WERI-Rb-1 (cell line): ENCODE results near the gene PRELID2.
"Not testable (repeated sequence)": the region's sequence is repeated elsewhere in the genome, so short reads cannot be mapped to it uniquely, and the experiment has no call there.

Experiments
- DNase-seq: peaks from one replicate; pipeline ENCODE4 v3.0.0-alpha.2; 2020
- H3K27ac ChIP-seq: fragments of 250-450 bp; sonication (Bioruptor Pico); 2 replicates; pipeline ENCODE4 v1.5.1; 2020; ENCODE audit warnings: mild to moderate bottlenecking, moderate library complexity
- H3K27me3 ChIP-seq: fragments of 250-450 bp; sonication (Bioruptor Pico); 2 replicates; pipeline ENCODE4 v1.5.1; 2021; ENCODE audit warnings: mild to moderate bottlenecking, low read depth, moderate library complexity; ENCODE audit not compliant: insufficient read depth, severe bottlenecking
- H3K36me3 ChIP-seq: fragments of 250-450 bp; sonication (Bioruptor Pico); 2 replicates; pipeline ENCODE4 v1.5.1; 2020; ENCODE audit warnings: mild to moderate bottlenecking, moderate library complexity
- H3K4me3 ChIP-seq: 2 replicates; pipeline ENCODE4 v1.5.1; 2011; ENCODE audit warnings: low read depth, mild to moderate bottlenecking, control low read depth, low read length
- H3K9me3 ChIP-seq: fragments of 250-450 bp; sonication (Bioruptor Pico); 2 replicates; pipeline ENCODE4 v1.5.1; 2021; ENCODE audit warnings: mild to moderate bottlenecking, moderate library complexity; ENCODE audit not compliant: severe bottlenecking
- TF ChIP-seq, protein P1 (sequence below): IDR thresholded peaks from 2 replicates; pipeline ENCODE4 v1.5.1; 2011; ENCODE audit warnings: low read depth, mild to moderate bottlenecking, control low read depth, inconsistent platforms, low read length

Gene PRELID2

DNA sequence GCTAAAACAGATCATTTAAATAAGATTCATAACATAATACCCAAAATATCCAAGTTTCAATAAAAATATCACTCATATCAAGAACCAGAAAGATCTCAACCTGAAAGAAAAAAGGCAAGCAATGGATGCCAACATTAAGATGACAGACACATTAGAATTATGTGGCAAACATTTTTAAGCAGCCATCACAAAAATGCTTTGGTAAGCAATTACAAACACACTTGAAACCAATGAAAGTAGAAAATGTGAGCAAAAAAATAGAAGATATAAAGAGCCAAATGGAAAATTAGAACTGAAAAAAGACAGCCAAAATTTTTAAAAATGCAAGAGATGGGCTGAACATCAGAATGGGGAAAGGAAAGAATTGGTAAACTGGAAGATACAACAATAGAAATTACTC lies 96.9 kb downstream of the PRELID2 start:
- TF ChIP-seq, protein P1, sequence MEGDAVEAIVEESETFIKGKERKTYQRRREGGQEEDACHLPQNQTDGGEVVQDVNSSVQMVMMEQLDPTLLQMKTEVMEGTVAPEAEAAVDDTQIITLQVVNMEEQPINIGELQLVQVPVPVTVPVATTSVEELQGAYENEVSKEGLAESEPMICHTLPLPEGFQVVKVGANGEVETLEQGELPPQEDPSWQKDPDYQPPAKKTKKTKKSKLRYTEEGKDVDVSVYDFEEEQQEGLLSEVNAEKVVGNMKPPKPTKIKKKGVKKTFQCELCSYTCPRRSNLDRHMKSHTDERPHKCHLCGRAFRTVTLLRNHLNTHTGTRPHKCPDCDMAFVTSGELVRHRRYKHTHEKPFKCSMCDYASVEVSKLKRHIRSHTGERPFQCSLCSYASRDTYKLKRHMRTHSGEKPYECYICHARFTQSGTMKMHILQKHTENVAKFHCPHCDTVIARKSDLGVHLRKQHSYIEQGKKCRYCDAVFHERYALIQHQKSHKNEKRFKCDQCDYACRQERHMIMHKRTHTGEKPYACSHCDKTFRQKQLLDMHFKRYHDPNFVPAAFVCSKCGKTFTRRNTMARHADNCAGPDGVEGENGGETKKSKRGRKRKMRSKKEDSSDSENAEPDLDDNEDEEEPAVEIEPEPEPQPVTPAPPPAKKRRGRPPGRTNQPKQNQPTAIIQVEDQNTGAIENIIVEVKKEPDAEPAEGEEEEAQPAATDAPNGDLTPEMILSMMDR = no peak
- no peaks in the 10 kb centered on the region for H3K9me3 ChIP-seq
- H3K27ac ChIP-seq = no peak overlapping the region
- no peaks in the 10 kb centered on the region for H3K27me3 ChIP-seq
- no peak for DNase-seq
- H3K36me3 ChIP-seq = no peaks in the 10 kb centered on the region
- H3K4me3 ChIP-seq = no peak overlapping the region

DNA sequence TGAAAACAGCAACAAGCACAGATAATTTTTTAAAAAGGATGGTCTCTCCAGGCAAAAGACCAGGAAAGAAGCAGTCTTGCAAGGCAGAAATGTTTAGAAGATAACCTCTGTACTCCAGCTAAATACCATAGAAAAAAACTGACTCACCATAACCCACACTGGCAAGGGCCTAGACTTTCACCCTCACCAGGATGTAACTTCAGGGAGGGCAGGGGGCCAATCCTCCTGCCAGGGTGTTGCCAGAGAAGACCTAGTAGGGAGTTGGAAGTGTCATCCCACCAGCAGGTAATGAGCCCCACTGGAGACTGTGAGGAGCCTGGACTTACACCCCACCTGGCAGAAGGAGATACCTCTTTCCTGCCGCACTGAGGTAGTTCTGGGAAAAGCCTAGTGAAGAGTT lies 97.6 kb downstream of the PRELID2 start:
- no peaks in the 10 kb centered on the region for H3K27me3 ChIP-seq
- H3K9me3 ChIP-seq = no peaks in the 10 kb centered on the region
- no peak overlapping the region for H3K27ac ChIP-seq
- no peaks in the 10 kb centered on the region for H3K36me3 ChIP-seq
- TF ChIP-seq, protein P1 = no peak
- no peak overlapping the region for H3K4me3 ChIP-seq
- DNase-seq = no peak

DNA sequence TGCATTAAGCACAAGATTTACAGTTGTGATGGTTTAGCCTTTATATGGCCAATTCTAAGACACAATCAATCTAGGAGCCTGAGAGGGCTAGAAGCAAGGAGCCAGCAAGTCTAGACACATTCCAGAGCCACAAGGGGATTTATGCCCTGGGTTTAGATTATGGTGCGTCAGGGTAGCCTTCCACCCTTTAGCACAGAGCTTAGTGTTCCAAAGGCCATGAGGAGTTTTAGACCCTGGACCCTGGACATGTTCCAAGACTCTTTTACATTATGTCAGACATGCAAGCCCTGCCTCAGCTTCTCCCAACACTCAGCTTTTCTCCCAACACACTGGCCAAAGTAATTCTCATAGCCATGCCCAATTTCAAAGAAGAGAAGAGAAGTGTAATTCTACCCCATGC lies 105.2 kb downstream of the PRELID2 start:
- not testable (repeated sequence) for H3K36me3 ChIP-seq, H3K9me3 ChIP-seq, H3K4me3 ChIP-seq, DNase-seq, H3K27ac ChIP-seq, H3K27me3 ChIP-seq

DNA sequence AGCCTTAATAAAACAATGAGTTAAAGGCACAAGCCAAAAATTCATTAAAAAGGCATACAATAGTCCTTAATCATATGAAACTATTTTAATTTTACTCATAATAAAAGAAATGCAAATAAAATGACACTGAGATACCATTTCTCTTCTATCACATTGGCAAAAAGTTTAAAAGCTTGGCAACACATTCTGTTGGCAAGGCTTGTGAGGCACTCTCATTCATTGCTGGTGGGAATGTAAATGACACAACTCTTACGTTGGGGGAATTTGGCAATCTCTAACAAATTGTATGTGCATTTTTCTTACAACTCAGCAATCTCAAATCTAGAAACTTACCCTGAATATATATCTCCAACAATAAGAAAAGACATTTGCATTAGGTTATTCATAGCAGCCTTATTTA lies 111.6 kb downstream of the PRELID2 start:
- DNase-seq = no peak
- Histone ChIP-seq H3K9me3 (peaks cover 4% of the 10 kb centered on the region), H3K27me3 (no peaks in the 10 kb centered on the region), H3K27ac (no peak overlapping the region), H3K36me3 (no peaks in the 10 kb centered on the region), H3K4me3 (no peak overlapping the region)
- TF ChIP-seq, protein P1 = no peak

DNA sequence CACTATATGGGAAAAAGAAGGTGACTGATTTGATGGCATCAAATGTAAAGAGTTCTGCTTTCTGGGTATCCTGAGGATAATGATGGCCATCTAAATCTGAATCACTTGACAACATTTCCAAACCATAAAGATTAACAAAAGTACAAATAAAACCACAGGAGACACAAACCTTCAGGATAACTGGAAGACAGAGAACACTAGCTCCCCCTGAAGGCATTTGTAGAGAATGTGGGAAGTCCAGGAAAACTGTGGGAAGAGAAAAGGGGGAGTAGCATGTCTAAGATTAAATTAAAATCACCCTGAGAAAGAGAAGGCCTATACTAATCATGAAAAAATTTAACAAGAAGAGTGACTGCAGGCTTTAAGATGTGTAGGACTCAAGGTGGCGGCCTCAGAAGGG lies 116.2 kb downstream of the PRELID2 start:
- no peaks in the 10 kb centered on the region for H3K36me3 ChIP-seq
- H3K4me3 ChIP-seq = no peak overlapping the region
- no peak overlapping the region for H3K27ac ChIP-seq
- H3K27me3 ChIP-seq = no peaks in the 10 kb centered on the region
- DNase-seq = no peak
- TF ChIP-seq, protein P1 = peak; percentile 51; the same call in 1 of the 2 replicates
- H3K9me3 ChIP-seq = no peaks in the 10 kb centered on the region

DNA sequence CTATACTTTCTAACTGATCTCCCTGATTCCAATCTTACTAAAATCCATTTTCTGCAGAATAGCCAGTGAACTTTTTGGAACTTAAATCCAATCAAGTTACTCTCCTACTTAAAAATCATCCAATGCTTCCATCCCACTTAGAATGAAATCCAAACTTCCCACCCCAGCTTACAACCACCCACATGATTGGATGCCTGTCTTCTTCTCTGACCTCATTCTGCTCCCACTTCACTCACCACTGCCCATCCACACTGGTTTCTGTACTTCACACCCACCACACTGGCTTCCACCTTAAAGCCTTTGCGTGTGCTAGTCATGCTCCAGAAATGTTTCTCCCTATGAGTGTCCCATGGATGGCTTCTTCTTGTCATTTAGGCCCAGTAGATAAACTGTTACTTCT lies 119.7 kb downstream of the PRELID2 start:
- DNase-seq = no peak
- TF ChIP-seq, protein P1 = no peak
- Histone ChIP-seq H3K9me3 (no peaks in the 10 kb centered on the region), H3K36me3 (no peaks in the 10 kb centered on the region), H3K27me3 (no peaks in the 10 kb centered on the region), H3K4me3 (no peak overlapping the region), H3K27ac (no peak overlapping the region)

DNA sequence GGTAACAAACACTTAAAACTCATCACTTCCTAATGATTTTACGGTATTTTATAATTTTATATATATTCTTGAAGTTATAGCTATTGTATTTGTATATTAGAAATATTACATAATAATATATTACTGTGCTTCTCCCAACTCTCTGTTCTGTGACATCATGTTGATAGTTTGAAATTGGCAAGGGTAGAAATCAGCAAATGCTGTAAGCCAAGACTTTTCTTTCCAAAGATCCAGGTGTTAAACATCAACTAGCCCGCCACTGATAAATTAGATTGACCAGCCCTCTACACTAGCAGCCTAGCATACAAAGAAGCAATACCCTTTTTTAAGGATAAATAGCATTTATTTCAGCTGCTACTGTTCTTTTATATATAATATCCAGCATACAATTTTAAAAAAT lies 122.9 kb downstream of the PRELID2 start:
- Histone ChIP-seq H3K36me3 (no peaks in the 10 kb centered on the region), H3K4me3 (no peak overlapping the region), H3K27me3 (no peaks in the 10 kb centered on the region), H3K9me3 (no peaks in the 10 kb centered on the region), H3K27ac (no peak overlapping the region)
- DNase-seq = no peak
- TF ChIP-seq, protein P1 = no peak
